ENCODE data around the gene ZSWIM5.

DNA sequence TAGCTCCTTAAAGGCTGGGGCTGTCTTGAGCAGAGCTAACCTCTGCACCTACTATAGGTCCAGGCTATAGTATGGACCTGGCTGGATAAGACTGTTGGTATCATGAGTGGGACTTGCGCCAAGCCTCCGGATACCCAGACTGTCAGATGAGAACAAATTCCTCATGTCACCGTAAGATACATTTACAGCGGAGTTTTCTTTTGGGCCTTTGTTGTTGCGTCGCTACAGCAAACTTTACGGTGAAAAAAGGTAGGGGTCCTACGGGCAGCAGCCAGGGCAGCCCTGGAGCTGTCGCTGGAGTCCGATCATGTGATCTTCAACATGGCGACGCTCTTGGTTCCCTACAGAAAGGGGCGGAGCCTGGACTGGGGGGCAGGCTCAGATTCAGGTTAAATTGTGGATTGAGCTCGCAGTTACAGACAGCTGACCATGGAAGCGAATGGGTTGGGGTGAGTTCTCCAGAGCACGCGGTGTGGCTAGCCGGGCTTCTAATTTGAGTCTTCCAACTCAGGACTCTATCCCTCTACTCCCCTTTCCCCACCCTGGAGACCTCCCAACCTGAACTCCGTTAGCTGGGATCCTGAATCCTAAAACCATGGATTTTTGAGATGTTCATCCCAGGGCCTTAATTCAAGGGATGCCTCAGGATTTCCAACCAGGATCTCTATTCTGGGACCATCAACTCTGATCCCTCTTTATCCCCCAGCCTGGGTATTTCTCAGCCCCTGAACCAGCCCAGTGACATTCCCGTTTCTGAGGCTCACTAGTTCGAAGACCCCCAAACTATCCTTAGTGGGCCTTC, 194.4 kb downstream of the ZSWIM5 start, which contains the start of gene UROD:
- TF ChIP-seq, protein P1, sequence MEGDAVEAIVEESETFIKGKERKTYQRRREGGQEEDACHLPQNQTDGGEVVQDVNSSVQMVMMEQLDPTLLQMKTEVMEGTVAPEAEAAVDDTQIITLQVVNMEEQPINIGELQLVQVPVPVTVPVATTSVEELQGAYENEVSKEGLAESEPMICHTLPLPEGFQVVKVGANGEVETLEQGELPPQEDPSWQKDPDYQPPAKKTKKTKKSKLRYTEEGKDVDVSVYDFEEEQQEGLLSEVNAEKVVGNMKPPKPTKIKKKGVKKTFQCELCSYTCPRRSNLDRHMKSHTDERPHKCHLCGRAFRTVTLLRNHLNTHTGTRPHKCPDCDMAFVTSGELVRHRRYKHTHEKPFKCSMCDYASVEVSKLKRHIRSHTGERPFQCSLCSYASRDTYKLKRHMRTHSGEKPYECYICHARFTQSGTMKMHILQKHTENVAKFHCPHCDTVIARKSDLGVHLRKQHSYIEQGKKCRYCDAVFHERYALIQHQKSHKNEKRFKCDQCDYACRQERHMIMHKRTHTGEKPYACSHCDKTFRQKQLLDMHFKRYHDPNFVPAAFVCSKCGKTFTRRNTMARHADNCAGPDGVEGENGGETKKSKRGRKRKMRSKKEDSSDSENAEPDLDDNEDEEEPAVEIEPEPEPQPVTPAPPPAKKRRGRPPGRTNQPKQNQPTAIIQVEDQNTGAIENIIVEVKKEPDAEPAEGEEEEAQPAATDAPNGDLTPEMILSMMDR (IDR thresholded peaks at IDR 0.05) = peak in 1 of 5 experiments; percentile 37
- TF ChIP-seq EP300 (IDR thresholded peaks at IDR 0.05) = peak; percentile 60 to 87

Measured in tibial nerve (tissue), 4 donors.